ENCODE results near the gene TEFM.
A peak's percentile ranks its signal among the peaks of the same experiment; 100 is the strongest.
"Not testable (repeated sequence)": the region's sequence is repeated elsewhere in the genome, so short reads cannot be mapped to it uniquely, and the experiment has no call there.

Gene TEFM

GRCh38 chr17:30906101-30906911 is at the start of gene TEFM:
TEFM (minus strand) TSS chr17:30906238; CDS start chr17:30906198, 40 bp downstream.
- DNase-seq, result peak; percentile 95

GRCh38 chr17:30954046-30954830 is 48.2 kb upstream of the TEFM start:
- no peak for DNase-seq

DNA sequence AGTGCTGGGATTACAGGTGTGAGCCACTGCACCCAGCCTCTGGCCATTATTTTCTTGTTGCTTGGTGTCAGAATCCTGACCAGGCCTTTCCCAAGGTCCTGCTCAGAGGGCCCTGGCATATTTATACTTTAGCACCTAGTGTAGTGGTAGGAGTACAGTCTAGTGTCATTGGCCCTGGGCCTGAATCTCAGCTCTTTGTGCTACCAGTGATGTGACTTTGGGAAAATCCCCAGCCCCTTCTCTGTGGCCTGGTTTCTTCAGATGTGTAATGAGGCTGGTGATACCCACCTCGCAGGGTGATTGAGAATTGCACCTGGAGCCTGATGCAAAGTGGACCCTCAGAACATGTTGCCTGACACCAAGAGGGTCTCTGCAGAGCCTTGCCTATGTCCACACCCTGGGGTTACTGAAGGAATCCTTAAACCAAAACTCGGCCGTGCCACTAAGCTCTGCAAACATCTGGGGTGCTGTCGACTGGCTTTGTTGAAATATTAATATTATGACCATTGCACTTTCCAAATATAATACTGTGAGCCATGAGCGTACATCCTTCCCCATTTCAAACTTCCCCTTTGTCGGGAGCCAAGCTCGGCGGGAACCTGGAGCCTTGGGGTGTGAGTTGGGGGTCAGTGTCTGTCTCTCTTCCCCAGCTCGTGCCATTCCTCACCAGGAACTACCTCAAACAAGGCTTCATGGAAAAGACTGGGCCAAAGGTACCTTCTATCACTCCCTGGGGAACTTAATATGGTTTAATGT is 46.8 kb upstream of the TEFM start:
- DNase-seq, result no peak

GRCh38 chr17:30950669-30951399 is 44.8 kb upstream of the TEFM start:
- DNase-seq, result no peak

GRCh38 chr17:30950189-30950588 is 44.2 kb upstream of the TEFM start:
- no peak for DNase-seq

GRCh38 chr17:30947796-30948195 is 41.8 kb upstream of the TEFM start:
- DNase-seq, result no peak

- DNase-seq, result peak; percentile 15
These were observed 36.5 kb upstream of the TEFM start for GRCh38 chr17:30942308-30943079.

DNA sequence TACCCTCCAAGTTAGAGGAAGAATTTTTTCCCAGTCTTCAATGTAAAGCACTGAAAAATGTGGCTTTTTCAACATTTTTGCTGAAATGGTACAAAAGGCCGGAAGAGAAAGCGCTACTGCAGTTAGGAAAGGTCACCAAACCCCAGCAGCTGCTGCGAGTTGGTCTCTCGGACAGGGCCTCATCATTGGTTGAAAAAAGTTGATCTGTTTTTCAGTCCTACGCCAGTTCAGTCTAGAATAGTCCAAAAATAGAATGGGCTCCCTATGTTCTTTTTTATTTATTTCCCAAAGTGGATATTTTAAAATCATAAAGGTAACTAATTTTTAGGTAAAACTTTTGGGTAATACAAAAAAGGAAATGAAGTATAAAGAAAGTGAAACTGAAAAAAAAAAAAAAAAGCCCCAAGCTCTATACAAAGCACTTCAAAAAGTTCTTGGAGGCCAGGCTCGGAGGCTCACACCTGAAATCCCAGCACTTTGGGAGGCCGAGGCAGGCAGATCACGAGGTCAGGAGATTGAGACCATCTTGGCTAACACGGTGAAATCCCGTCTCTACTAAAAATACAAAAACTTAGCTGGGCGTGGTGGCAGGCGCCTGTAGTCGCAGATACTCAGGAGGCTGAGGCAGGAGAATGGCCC is 33.1 kb upstream of the TEFM start:
- no peak for DNase-seq

GRCh38 chr17:30933966-30934365 is 27.9 kb upstream of the TEFM start:
- no peak for DNase-seq

DNA sequence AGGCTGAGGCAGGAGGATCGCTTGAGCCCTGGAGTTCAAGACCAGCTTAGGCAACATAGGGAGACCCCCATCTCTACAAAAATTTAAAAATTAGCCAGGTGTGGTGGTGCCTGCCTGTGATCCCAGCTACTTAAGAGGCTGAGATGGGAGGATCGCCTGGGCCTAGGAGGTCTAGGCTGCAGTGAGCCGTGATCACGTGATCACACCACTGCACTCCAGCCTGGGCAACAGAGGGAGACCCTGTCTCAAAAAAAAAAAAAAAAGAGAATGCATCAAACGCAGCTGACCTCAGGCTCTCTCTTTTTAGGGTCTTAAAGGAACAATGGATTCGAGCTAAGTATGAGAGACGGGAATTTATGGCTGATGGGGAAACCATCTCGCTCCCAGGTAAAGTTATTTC is 25.5 kb upstream of the TEFM start:
- not testable (repeated sequence) for DNase-seq

DNA sequence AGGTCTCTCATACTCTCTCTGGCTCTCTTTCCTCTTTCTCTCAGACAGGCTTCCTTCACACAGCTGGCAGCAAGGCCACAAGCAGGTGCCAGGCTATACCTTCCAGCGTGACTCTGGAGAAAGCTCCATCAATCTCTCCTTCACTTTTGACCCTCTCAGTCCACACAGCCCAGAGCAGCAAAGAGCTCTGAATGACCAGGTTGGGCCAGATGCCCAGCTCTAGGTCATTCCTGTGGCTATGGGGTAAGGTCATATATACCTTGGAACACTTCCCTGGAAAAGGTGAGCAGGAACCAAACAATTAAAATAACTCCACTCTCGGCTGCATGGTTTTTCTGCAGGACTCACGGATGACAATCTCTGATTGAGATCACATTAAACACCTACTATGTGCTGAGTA is 24.5 kb upstream of the TEFM start:
- no peak for DNase-seq

DNA sequence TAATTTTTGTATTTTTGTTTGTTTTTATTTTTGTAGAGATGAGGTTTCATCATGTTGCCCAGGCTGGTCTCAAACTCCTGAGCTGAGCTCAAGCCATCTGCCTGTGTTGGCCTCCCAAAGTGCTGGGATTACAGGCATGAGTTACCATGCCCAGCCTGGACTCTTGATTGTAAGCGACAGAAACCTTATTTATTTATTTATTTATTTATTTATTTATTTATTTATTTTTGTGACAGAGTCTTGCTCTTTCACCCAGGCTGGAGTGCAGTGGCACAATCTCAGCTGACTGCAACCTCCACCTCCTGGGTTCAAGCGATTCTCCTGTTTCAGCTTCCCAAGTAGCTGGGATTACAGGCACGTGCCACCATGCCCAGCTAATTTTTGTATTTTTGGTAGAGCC is 23.8 kb upstream of the TEFM start:
- DNase-seq, result not testable (repeated sequence)

- DNase-seq, result no peak
These were observed 23.1 kb upstream of the TEFM start for GRCh38 chr17:30929081-30929633.

GRCh38 chr17:30928584-30928983 is 22.5 kb upstream of the TEFM start:
- no peak for DNase-seq

- DNase-seq, result no peak
These were observed 21.7 kb upstream of the TEFM start for GRCh38 chr17:30927756-30928155.

DNA sequence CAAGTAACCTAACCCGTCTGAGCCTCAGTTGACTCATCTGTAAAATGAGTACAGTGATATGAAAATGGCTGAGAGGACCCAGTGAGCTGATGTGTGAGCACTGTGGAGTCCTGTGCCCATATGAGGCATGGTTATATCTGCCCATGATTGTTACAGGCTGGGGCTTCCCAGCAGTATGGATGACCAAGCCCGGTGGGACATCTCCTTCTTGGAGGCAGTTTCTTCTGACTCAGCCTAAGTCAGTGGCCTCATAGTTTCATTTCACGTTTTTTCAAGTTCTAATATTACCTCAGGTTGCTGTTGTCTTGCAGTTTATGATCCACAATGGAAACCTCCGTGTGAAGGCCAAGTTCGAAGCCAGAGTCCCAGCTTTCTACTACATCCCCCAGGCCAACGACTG is 20.5 kb upstream of the TEFM start:
- DNase-seq, result no peak

- DNase-seq, result no peak
These were observed 18.3 kb upstream of the TEFM start for GRCh38 chr17:30924341-30924740.

GRCh38 chr17:30922235-30923030 is 16.4 kb upstream of the TEFM start:
- no peak for DNase-seq

GRCh38 chr17:30921544-30922196 is 15.6 kb upstream of the TEFM start, which contains the start of gene ADAP2:
ADAP2 (plus strand) TSS chr17:30921945; CDS start chr17:30922015, 70 bp downstream.
- DNase-seq, result no peak
